AG04449 (cell line): Measurements from ENCODE around the gene RBBP9.

Experiments used
- CTCF ChIA-PET: fragments of 350-600 bp; formaldehyde crosslinking; extraction: SDS; loops from one replicate; lab custom pipeline; 2021; ENCODE audit warnings: antibody characterized with exemption; lab: Yijun Ruan, JAX
- POLR2A ChIA-PET: fragments of 400-600, 350-600 bp; formaldehyde crosslinking; extraction: SDS; loops from one replicate; lab custom pipeline; 2020; ENCODE audit warnings: antibody characterized with exemption, inconsistent platforms; lab: Yijun Ruan, JAX
- DNase-seq: peaks from one replicate; pipeline ENCODE4 v3.0.0-alpha.2; 2010; ENCODE audit warnings: low read depth, low spot score
- H3K4me3 ChIP-seq: 2 replicates; pipeline ENCODE4 v1.5.1; 2011; ENCODE audit warnings: low read depth, mild to moderate bottlenecking, control low read depth, low read length
- TF ChIP-seq, protein P1 (sequence below): IDR thresholded peaks from one replicate; pipeline ENCODE4 v1.5.1; 2011; ENCODE audit warnings: mild to moderate bottlenecking, moderate library complexity, low read length, control low read depth, inconsistent platforms; ENCODE audit not compliant: insufficient read depth; ENCODE audit errors: missing control alignments

RBBP9 gene

GRCh38 chr20:18496740-18497592, at the start of gene RBBP9:
Gene RBBP9, minus strand, starts transcription at chr20:18497225. Its CDS starts 58 bp downstream, at chr20:18497167.
- TF ChIP-seq, protein P1, sequence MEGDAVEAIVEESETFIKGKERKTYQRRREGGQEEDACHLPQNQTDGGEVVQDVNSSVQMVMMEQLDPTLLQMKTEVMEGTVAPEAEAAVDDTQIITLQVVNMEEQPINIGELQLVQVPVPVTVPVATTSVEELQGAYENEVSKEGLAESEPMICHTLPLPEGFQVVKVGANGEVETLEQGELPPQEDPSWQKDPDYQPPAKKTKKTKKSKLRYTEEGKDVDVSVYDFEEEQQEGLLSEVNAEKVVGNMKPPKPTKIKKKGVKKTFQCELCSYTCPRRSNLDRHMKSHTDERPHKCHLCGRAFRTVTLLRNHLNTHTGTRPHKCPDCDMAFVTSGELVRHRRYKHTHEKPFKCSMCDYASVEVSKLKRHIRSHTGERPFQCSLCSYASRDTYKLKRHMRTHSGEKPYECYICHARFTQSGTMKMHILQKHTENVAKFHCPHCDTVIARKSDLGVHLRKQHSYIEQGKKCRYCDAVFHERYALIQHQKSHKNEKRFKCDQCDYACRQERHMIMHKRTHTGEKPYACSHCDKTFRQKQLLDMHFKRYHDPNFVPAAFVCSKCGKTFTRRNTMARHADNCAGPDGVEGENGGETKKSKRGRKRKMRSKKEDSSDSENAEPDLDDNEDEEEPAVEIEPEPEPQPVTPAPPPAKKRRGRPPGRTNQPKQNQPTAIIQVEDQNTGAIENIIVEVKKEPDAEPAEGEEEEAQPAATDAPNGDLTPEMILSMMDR = no peak
- peak; percentile 1 for DNase-seq
- peak within 1 kb of the TSS; percentile 91 for H3K4me3 ChIP-seq
- ChIA-PET POLR2A (interaction anchor here (1.1 to 2.6 kb wide), 3 partner anchors 10 to 30 kb away, joined by 3 to 16 read pairs (median 4); partner anchors contain the start of genes DZANK1, POLR3F and SEC23B), CTCF (interaction anchor here (1.1 to 2.0 kb wide), 3 partner anchors 10 to 135 kb away, joined by 3 to 12 read pairs (median 4); partner anchors contain the start of genes POLR3F and SEC23B)

GRCh38 chr20:18545566-18545965, 48.5 kb upstream of the RBBP9 start:
- no peak overlapping the region for H3K4me3 ChIP-seq
- POLR2A ChIA-PET = no interaction called here
- CTCF ChIA-PET = no interaction called here
- TF ChIP-seq, protein P1 = no peak
- DNase-seq = no peak

GRCh38 chr20:18543932-18544331, 46.9 kb upstream of the RBBP9 start:
- no peak for DNase-seq
- TF ChIP-seq, protein P1 = no peak
- no peak overlapping the region for H3K4me3 ChIP-seq
- POLR2A ChIA-PET = no interaction called here
- CTCF ChIA-PET = no interaction called here

DNA sequence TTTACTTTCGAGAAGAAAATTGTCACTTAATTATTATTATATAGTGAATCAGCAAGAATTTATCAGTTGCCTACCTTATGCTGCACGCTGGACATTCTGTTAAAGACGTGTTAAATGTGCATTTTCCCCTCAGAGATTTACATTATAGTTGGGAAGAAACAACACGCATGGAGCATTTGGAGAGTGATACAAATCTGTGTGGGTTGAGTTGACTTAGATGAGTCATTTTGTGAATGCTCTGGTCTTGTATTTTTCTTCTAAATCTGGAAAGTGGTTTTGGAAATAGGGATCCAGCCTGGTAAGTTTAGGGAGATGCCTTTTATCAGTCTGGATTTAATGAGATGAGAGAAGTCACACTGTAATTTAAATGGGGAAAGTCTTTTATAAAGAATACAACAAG, 46.2 kb upstream of the RBBP9 start:
- TF ChIP-seq, protein P1 = no peak
- no peak for DNase-seq
- no peak overlapping the region for H3K4me3 ChIP-seq
- ChIA-PET CTCF (no interaction called here), POLR2A (no interaction called here)

DNA sequence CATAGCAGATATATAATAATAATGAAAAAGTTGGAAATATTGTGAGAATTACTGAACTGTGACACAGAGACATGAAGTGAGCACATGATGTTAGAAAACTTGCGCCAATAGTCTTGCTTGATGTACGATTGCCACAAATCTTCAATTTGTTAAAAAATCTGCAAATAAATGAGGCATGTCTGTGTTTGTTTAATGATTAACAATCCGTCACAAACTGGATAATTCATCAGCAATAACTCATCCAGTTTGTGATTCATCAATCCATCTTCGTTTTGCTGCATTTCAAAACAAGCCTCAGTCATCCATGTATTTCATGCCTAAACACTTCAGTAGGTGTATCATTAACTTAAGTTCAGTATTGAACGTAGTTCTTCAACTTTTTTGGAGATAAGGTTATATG, 44.7 kb upstream of the RBBP9 start:
- POLR2A ChIA-PET = no interaction called here
- TF ChIP-seq, protein P1 = no peak
- CTCF ChIA-PET = no interaction called here
- no peak for DNase-seq
- H3K4me3 ChIP-seq = no peak overlapping the region

DNA sequence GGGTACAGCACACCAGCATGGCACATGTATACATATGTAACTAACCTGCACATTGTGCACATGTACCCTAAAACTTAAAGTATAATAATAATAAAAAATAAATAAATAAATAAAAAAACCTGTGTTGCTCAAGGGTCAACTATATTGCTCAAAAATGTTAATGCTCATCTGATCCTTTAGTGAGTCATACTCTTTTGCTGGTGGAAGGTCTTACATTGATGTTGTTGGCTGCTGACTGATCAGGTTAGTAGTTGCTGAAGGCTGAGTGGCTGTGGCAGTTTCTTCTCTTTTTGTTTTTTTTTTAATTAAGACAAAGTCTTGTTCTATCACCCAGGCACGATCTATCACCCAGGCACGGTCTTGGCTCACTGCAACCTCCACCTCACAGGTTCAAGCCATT, 40.6 kb upstream of the RBBP9 start:
- POLR2A ChIA-PET = no interaction called here
- H3K4me3 ChIP-seq = no peak overlapping the region
- TF ChIP-seq, protein P1 = no peak
- DNase-seq = no peak
- CTCF ChIA-PET = interaction anchor here (1.4 kb wide), 1 partner anchor 10 kb away, joined by 3 read pairs; no protein-coding TSS in a partner anchor
